Panc1 (cell line): ENCODE results near the gene EHBP1. TPM values are rescaled to one million over a fixed set of nuclear protein-coding genes. Genes with fewer than 3 reads are reported as not detected.

Experiments
- ATAC-seq: fragments of 200-7000 bp; cut with Tn5 transposase; 2 replicates; pipeline ENCODE4 v1.9.1; 2020; ENCODE audit warnings: mild to moderate bottlenecking, moderate library complexity
- BruUV-seq: library from RNA; stranded (reverse); fragments of 400-500 nt; replicated peaks from 2 replicates; lab custom pipeline; 2021; lab: Mats Ljungman, UMichigan
- CTCF ChIA-PET: fragments of 300-600 bp; sonication (Branson Sonifier 250); formaldehyde crosslinking; loops from one replicate; lab custom pipeline; 2022; ENCODE audit warnings: antibody characterized with exemption; lab: Charles Lee
- POLR2A ChIA-PET: fragments of 300-600 bp; sonication (Branson Sonifier 250); formaldehyde crosslinking; loops from one replicate; lab custom pipeline; 2022; ENCODE audit warnings: antibody characterized with exemption; lab: Charles Lee
- DNase-seq: peaks from one replicate; pipeline ENCODE4 v3.0.0-alpha.2; 2010; ENCODE audit warnings: low read depth, low spot score
- H3K27ac ChIP-seq: 2 replicates; pipeline ENCODE4 v1.5.1; 2011; ENCODE audit warnings: mild to moderate bottlenecking, low read length, inconsistent platforms
- H3K27me3 ChIP-seq: fragments of 200-500 bp; sonication (Bioruptor generic); 2 replicates; pipeline ENCODE4 v1.6.0; 2014; ENCODE audit warnings: low read length, inconsistent platforms; ENCODE audit not compliant: control insufficient read depth, insufficient read depth
- H3K36me3 ChIP-seq: fragments of 200-500 bp; sonication (Bioruptor generic); 2 replicates; pipeline ENCODE4 v1.5.1; 2014; ENCODE audit warnings: inconsistent platforms, mild to moderate bottlenecking, low read length, moderate library complexity; ENCODE audit not compliant: control insufficient read depth, insufficient read depth
- H3K4me1 ChIP-seq: 2 replicates; pipeline ENCODE4 v1.5.1; 2011; ENCODE audit warnings: inconsistent platforms, mild to moderate bottlenecking, low read length, moderate library complexity; ENCODE audit not compliant: control insufficient read depth, insufficient read depth
- H3K4me3 ChIP-seq, 2 experiments: 2 replicates each; pipeline ENCODE4 v1.5.1; 2011 to 2012; ENCODE audit warnings: low read depth in 2 of 2, low read length in 2 of 2, mild to moderate bottlenecking in 2 of 2, inconsistent platforms in 1 of 2, moderate library complexity in 1 of 2
- H3K9me3 ChIP-seq: fragments of 200-500 bp; sonication (Bioruptor generic); 2 replicates; pipeline ENCODE4 v1.5.1; 2014; ENCODE audit warnings: low read depth, mild to moderate bottlenecking, inconsistent platforms, low read length, moderate library complexity; ENCODE audit not compliant: control insufficient read depth, insufficient read depth
- POLR2AphosphoS5 ChIP-seq: IDR thresholded peaks from 2 replicates; pipeline ENCODE4 v1.6.1; 2012; ENCODE audit warnings: mild to moderate bottlenecking, low read depth, low read length, moderate library complexity
- SIN3A ChIP-seq: IDR thresholded peaks from 2 replicates; pipeline ENCODE4 v1.6.1; 2012; ENCODE audit warnings: low read depth, mild to moderate bottlenecking, low read length, moderate library complexity, borderline replicate concordance; ENCODE audit not compliant: insufficient read depth
- TCF7L2 ChIP-seq: IDR thresholded peaks from 2 replicates; pipeline ENCODE4 v1.6.1; 2011; ENCODE audit warnings: mild to moderate bottlenecking, low read depth, low read length, inconsistent platforms
- in situ Hi-C: cut with HindIII; loops from 2 replicates; pipeline ENCODE4 v1.10.0; 2016; ENCODE audit warnings: low sequenced_read_pairs, low pct_unique_long_range_greater_than_20kb
- intact Hi-C: fragments of 100-400 bp; cut with micrococcal nuclease; formaldehyde crosslinking; loops from one replicate; pipeline ENCODE4 v1.10.0; 2022; ENCODE audit not compliant: unreplicated experiment
- total RNA-seq: library from RNA; stranded (reverse); gene quantifications from one replicate; pipeline ENCODE4 v1.2.1, GENCODE V29; 2021; ENCODE audit not compliant: unreplicated experiment
- TF ChIP-seq, protein P1 (sequence below), 2 experiments: IDR thresholded peaks; 2 replicates each; pipeline ENCODE4 v1.6.1; 2011 to 2012; ENCODE audit warnings: low read depth in 2 of 2, control low read depth in 1 of 2, low read length in 1 of 2, mild to moderate bottlenecking in 1 of 2, moderate library complexity in 1 of 2; ENCODE audit not compliant: insufficient read depth in 1 of 2
- TF ChIP-seq, protein P2 (sequence below): fragments of 450-650 bp; IDR thresholded peaks from 2 replicates; pipeline ENCODE4 v1.5.1; 2017; ENCODE audit warnings: mild to moderate bottlenecking

Gene EHBP1
- total RNA-seq, 1 experiment from 2014 or later, result 46.1 TPM

DNA sequence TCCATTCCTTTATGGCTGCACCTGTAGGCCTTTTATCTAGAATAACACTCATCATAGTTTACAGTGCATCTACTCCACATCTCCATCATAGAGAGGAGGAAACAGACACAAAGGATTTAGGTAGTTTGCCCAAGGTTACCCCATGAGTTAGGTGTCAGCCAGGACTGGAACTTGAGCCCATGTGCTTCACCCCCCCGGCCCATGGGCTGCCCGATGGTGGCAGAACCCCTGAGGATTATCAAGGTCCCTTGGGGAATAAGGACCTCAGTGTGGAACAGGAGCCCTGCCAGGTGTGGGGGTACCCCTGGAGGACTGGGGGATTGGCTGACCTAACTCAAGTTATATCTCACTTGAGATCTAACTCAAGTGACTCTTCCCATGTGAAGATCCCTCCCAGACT is 198.8 kb downstream of the EHBP1 start:
- H3K27ac ChIP-seq, result no peak overlapping the region
- in situ Hi-C loops, result no loop called here
- no peaks in the 10 kb centered on the region for H3K9me3 ChIP-seq
- TF ChIP-seq, protein P1, sequence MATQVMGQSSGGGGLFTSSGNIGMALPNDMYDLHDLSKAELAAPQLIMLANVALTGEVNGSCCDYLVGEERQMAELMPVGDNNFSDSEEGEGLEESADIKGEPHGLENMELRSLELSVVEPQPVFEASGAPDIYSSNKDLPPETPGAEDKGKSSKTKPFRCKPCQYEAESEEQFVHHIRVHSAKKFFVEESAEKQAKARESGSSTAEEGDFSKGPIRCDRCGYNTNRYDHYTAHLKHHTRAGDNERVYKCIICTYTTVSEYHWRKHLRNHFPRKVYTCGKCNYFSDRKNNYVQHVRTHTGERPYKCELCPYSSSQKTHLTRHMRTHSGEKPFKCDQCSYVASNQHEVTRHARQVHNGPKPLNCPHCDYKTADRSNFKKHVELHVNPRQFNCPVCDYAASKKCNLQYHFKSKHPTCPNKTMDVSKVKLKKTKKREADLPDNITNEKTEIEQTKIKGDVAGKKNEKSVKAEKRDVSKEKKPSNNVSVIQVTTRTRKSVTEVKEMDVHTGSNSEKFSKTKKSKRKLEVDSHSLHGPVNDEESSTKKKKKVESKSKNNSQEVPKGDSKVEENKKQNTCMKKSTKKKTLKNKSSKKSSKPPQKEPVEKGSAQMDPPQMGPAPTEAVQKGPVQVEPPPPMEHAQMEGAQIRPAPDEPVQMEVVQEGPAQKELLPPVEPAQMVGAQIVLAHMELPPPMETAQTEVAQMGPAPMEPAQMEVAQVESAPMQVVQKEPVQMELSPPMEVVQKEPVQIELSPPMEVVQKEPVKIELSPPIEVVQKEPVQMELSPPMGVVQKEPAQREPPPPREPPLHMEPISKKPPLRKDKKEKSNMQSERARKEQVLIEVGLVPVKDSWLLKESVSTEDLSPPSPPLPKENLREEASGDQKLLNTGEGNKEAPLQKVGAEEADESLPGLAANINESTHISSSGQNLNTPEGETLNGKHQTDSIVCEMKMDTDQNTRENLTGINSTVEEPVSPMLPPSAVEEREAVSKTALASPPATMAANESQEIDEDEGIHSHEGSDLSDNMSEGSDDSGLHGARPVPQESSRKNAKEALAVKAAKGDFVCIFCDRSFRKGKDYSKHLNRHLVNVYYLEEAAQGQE (IDR thresholded peaks at IDR 0.05; ENCODE audit: insufficient read depth in 1 of 2, low read depth in 2 of 2, low read length in 1 of 2), result no peak
- TF ChIP-seq, protein P2, sequence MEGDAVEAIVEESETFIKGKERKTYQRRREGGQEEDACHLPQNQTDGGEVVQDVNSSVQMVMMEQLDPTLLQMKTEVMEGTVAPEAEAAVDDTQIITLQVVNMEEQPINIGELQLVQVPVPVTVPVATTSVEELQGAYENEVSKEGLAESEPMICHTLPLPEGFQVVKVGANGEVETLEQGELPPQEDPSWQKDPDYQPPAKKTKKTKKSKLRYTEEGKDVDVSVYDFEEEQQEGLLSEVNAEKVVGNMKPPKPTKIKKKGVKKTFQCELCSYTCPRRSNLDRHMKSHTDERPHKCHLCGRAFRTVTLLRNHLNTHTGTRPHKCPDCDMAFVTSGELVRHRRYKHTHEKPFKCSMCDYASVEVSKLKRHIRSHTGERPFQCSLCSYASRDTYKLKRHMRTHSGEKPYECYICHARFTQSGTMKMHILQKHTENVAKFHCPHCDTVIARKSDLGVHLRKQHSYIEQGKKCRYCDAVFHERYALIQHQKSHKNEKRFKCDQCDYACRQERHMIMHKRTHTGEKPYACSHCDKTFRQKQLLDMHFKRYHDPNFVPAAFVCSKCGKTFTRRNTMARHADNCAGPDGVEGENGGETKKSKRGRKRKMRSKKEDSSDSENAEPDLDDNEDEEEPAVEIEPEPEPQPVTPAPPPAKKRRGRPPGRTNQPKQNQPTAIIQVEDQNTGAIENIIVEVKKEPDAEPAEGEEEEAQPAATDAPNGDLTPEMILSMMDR, result no peak
- TF ChIP-seq POLR2AphosphoS5 (no peak), SIN3A (no peak), TCF7L2 (no peak)
- ATAC-seq (no peak), DNase-seq (no peak)
- no TSS peak for BruUV-seq
- POLR2A ChIA-PET, result no interaction called here
- no peak overlapping the region for H3K4me3 ChIP-seq
- intact Hi-C loops, result no loop called here
- H3K36me3 ChIP-seq, result no peaks in the 10 kb centered on the region
- CTCF ChIA-PET, result no interaction called here
- no peaks in the 10 kb centered on the region for H3K27me3 ChIP-seq
- H3K4me1 ChIP-seq, result no peaks in the 10 kb centered on the region

DNA sequence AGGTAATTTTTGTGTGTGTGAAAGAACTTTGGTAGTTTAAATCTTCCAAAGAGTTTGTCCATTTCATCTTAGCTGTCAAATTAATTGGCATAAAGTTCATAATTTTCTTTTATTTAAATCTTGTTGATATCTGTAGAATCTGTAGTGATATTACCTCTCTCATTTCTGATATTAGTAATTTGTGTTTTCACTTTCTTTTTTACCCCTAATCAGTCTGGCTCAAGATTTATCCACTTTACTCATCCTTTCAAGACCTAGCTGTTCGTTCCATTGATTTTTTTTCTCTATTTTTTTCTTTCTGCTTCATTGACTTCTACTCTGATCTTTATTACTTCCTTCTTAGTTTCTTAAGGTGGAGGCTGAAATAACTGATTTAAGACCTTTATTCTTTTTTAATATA is 202.6 kb downstream of the EHBP1 start:
- ATAC-seq (no peak), DNase-seq (no peak)
- H3K27ac ChIP-seq, result no peak overlapping the region
- intact Hi-C loops, result no loop called here
- H3K4me1 ChIP-seq, result no peaks in the 10 kb centered on the region
- no peaks in the 10 kb centered on the region for H3K27me3 ChIP-seq
- CTCF ChIA-PET, result no interaction called here
- no TSS peak for BruUV-seq
- H3K36me3 ChIP-seq, result no peaks in the 10 kb centered on the region
- H3K9me3 ChIP-seq, result no peaks in the 10 kb centered on the region
- TF ChIP-seq POLR2AphosphoS5, result no peak
- H3K4me3 ChIP-seq, result no peak overlapping the region
- in situ Hi-C loops, result no loop called here
- POLR2A ChIA-PET, result no interaction called here

DNA sequence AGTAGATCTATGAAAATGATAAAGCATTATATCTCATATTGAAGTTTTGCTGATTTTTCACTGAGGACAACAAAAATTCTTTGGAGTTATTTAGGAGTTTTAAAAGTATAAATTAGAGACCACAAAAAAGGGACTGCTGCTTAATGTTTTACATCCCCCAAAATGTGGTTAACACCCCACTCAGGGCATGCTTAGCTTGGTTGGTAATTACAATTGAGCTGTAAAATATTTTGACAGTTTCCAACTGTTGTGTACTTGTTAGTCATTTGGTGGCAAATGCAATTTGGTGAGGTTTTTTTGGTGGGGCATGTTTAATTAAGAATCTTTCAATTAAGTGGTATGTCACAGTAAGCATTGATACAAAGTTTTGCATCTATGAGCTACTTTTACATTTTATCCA is 207.8 kb downstream of the EHBP1 start:
- in situ Hi-C loops, result no loop called here
- H3K27ac ChIP-seq, result no peak overlapping the region
- H3K27me3 ChIP-seq, result no peaks in the 10 kb centered on the region
- BruUV-seq, result no TSS peak
- TF ChIP-seq TCF7L2, result no peak
- TF ChIP-seq, protein P2, result no peak
- TF ChIP-seq, protein P1 (IDR thresholded peaks at IDR 0.05; ENCODE audit: insufficient read depth in 1 of 2, low read depth in 2 of 2, low read length in 1 of 2), result no peak
- no peak for TF ChIP-seq SIN3A
- TF ChIP-seq POLR2AphosphoS5, result no peak
- DNase-seq (no peak), ATAC-seq (no peak)
- CTCF ChIA-PET, result no interaction called here
- no peaks in the 10 kb centered on the region for H3K36me3 ChIP-seq
- intact Hi-C loops, result no loop called here
- no peaks in the 10 kb centered on the region for H3K4me1 ChIP-seq
- POLR2A ChIA-PET, result no interaction called here
- no peaks in the 10 kb centered on the region for H3K9me3 ChIP-seq
- H3K4me3 ChIP-seq, result no peak overlapping the region
